Stimulated activated CD4-positive, alpha-beta T cell treated with anti-CD3 and anti-CD28 coated beads, Interleukin-15, amount 100 ng/mL, for 24 hours (primary cell): ENCODE data around the gene HMGN2.
"Not testable (repeated sequence)": the region's sequence is repeated elsewhere in the genome, so short reads cannot be mapped to it uniquely, and the experiment has no call there.

ENCODE experiments used
- DNase-seq: peaks from one replicate; pipeline ENCODE4 v3.0.0-alpha.2; 2020

HMGN2 gene

DNA sequence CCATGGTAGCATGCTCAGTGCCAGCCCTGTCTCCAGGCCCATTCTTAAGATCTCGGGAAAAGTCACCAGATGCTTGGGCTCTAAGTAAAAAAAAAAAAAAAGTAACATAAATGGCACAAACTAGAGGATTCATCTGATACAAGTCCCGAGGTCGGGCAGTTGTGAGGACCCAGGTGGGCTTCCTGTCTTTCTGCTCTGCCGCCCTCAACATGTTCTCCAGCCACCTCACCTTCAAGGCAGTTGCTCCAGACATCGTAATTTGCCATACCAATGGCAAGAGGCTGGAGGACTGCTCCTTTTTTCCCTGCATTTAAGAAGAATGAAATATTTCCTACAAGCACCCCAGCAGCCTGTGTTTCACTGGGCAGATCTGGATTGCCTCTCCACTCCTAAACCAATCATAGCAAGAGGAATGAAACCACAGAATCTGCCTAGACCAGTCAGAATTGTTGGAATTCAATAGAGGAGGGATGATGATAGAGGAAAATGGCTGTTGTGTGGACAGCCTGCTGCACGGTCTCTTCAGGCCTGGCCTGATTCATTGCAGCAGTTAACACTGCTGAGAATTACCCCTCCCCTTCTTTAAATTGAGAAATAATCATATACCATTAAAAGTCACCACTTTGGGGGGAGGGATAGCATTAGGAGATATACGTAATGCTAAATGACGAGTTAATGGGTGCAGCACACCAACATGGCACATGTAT, 5.4 kb downstream of the HMGN2 start:
- no peak for DNase-seq

GRCh38 chr1:26478159-26478558, 5.9 kb downstream of the HMGN2 start:
- DNase-seq, result no peak

GRCh38 chr1:26478988-26479387, 6.7 kb downstream of the HMGN2 start:
- DNase-seq, result no peak

DNA sequence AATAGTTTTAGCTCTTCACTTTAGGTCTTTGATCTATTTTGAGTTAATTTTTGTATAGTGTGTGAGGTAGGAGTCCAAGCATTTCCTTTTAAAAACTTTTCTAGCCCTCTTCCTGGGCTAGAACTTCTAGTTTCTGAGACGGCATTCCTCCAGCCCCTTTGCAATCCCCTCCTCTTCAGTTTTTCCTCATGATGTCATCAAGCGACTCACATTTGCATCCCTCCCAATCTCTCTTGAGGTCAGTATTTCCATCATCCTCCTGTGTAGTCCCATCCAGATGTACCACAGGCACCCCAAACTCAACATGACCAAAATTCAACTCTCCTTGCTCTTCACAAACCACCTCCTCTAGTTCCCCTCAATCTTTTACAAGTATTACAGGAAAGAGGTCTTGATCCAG, 10.7 kb downstream of the HMGN2 start:
- no peak for DNase-seq

DNA sequence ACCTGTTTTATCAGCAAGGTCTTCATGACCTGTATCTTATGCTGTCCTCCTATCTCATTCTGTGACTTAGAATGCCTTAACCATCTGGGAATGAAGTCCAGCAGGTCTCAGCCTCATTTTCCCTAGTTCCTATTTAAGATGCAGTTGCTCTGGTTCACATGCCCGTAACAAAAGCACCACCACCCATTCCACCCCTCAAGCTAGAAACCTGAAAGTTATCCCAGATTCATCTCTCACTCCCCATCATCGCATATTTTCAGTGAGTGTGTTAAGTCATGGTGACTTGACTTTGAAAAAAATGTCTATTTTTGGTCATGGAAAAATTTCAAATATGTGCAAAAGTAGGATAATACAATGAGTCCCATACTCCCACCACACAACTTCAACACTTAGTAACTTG, 11.7 kb downstream of the HMGN2 start:
- no peak for DNase-seq

- DNase-seq, result no peak
Measured at GRCh38 chr1:26490155-26490554, 17.9 kb downstream of the HMGN2 start.

- DNase-seq, result no peak
Measured at GRCh38 chr1:26493267-26493666, 21.0 kb downstream of the HMGN2 start.

DNA sequence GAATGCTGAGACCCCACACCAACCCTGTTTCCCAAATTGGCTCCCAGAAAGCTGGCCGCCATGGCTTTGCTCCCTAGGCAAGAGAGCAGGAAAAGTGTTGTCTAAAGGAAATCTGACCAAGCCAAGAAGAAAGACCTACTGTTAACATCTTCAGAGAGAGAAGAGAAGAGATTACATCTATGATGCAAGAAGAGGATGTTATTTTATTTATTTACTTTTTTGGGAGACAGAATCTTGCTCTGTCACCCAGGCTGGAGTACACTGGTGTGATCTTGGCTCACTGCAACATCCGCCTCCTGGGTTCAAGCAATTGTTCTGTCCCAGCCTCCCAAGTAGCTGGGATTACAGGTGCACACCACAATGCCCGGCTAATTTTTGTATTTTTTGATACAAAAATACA, 21.7 kb downstream of the HMGN2 start:
- no peak for DNase-seq

DNA sequence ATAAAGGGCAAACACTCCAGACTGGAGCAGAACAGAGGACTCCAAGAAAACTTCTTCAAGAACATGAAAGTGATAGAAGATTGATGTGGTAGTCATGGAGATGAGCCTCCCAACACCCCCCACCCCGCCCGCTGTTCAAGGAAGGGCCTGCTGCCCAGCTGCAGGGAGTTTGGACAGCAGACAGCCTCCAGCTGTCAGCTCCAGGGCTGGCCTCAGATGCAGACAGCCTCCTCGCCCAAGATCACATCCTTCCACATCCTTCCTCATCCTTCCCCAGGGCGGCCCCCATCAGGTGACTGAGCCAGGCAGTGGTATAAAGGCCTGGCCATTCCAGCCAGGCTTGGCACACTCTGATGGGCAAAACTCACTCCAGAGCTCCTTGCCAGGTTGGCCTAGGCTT, 24.6 kb downstream of the HMGN2 start:
- DNase-seq, result no peak

DNA sequence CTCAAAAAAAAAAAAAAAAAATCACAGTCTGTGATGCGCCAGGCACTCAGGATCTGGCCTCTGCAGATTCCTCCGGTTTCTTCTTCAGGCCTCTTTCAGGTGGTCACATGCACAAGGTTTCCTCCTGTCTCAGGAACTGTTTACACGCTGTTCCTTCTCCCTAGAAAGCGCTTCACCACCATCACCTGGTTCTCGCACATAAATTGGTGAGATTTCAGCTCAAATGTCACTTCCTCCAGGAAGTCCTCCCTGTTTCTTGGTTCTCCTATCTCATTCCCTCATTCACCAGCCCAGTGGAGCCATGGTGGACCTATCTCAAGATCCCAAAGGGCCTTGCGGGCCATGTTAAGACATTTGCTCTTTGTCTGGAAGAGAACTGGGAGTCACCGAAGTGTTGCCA, 26.7 kb downstream of the HMGN2 start:
- no peak for DNase-seq

DNA sequence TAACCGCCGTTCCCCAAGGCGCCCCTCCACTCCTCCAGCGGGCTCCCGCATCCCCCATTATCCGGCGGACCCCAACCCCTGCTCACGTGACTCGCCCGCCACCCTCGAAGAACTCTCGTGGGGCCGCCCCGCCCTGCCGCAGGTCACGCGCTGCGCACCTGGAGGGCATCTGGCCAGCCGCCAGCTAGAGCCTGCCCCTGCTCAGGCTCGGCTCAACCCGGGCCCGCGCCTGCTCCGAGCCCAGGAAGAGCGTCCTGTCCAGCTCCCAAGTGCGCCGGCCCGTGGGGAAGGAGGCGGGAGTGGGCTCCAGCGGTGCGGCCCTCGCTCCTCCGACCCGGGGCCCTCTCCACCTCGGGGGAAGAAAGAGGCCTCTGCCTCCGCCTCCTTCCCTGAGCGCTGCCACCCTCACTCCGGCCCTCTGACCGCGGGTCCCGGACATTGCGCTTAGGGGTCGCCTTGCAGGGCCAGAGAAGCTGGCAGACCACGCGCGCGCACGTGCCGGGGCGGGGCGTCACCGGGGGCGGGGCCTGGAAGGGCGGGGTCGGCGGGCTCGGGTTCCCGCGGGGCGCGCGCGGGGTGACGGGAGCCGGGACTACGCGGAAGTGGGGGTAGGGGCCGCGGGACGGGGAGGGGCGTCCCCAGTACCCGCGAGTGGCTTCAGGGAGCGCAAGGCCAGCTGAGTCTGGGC, 28.4 kb downstream of the HMGN2 start:
- peak; percentile 94 for DNase-seq

GRCh38 chr1:26510711-26511110, 38.5 kb downstream of the HMGN2 start:
- not testable (repeated sequence) for DNase-seq

DNA sequence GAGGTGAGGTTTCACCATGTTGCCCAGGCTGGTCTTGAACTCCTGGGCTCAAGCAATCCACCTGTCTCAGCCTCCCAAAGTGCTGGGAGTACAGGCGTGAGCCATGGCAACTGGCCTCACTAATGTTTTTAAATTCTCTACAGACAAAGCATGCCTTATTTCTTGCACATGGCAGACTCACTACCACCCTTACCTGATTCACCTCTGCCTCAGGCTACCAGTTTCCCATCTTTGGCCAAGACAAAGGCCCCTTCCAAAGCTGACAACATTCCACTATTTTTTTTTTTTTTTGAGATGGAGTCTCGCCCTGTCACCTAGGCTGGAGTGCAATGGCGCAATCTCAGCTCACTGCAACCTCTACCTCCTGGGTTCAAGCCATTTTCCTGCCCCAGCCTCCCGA, 43.6 kb downstream of the HMGN2 start:
- DNase-seq, result not testable (repeated sequence)

GRCh38 chr1:26516987-26517765, 44.9 kb downstream of the HMGN2 start:
- DNase-seq, result no peak

DNA sequence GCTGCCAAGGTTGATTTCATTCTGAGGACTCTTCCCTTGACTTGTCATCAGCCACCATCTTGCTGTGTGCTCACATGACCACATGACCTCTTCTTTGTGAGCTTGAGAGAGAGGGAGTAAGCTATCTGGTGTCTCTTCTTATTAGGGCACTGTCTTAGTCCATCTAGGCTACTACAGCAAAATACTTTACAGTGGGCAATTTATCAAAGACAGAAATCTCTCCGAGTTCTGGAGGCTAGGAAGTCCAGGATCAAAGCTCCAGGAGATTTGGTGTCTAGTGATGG, 45.5 kb downstream of the HMGN2 start:
- DNase-seq, result no peak

- DNase-seq, result no peak
Measured at GRCh38 chr1:26518355-26518754, 46.1 kb downstream of the HMGN2 start.

GRCh38 chr1:26520339-26520738, 48.1 kb downstream of the HMGN2 start:
- DNase-seq, result no peak

GRCh38 chr1:26521669-26522030, 49.4 kb downstream of the HMGN2 start:
- no peak for DNase-seq

DNA sequence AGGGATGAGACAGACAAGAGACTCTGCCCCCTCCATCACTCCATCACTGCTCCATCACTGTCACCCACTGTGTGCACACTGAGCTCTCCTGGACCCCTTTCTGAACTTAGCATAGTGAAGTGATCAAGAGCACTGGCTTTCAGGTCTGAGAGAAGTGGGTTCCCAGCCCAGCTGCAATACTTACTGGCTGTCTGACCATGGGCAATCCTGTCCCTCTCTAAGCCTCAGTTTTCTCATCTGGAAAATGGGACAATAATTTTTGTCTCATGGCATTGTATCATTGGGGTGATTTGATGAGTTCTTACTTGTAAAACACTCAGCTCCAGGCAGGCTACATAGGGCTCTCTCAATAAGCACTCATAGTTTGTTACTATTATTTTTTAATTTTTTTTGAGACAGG, 49.8 kb downstream of the HMGN2 start:
- no peak for DNase-seq

DNA sequence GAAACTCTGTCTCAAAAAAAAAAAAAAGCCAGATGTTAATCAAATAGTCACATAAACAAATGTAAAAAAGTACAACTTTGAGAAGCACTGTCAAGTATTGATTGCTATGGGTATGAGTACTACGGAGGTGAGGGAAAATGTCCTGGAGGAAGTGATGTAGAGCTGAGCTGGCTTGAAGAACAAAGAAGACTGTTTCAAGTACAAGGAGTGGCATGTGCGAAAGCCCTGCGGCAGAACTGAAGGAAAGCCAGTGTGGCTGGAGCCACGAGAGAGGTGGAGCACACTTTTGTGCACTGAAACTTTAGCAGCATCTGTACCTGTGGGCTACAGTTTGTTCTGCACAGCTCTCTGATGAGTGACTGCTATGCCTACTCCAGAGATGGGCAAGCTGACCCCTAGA, 51.9 kb downstream of the HMGN2 start:
- DNase-seq, result no peak
